SK-N-SH treated with all-trans-retinoic acid at 6 μM for 48 hours (cell line): ENCODE data around the gene ASIC4.

Experiments
- ATAC-seq: fragments of 200-7000 bp; cut with Tn5 transposase; 3 replicates; pipeline ENCODE4 v1.9.1; 2020; ENCODE audit warnings: mild to moderate bottlenecking, moderate library complexity
- ARNTL ChIP-seq: fragments of 450-650 bp; formaldehyde crosslinking; IDR thresholded peaks from 2 replicates; pipeline ENCODE4 v1.5.0; 2020; ENCODE audit warnings: low read depth, mild to moderate bottlenecking, moderate library complexity, borderline replicate concordance
- BACH2 ChIP-seq: fragments of 250-450 bp; sonication (Bioruptor Pico); IDR thresholded peaks from 2 replicates; pipeline ENCODE4 v1.9.0; 2021; ENCODE audit warnings: mild to moderate bottlenecking, borderline replicate concordance
- GLIS3 ChIP-seq: fragments of 250-450 bp; sonication (Bioruptor Pico); IDR thresholded peaks from 2 replicates; pipeline ENCODE4 v1.5.0; 2020; ENCODE audit warnings: mild to moderate bottlenecking, moderate library complexity
- OSR1 ChIP-seq: fragments of 250-450 bp; sonication (Bioruptor Pico); IDR thresholded peaks from 2 replicates; pipeline ENCODE4 v1.8.0; 2022; ENCODE audit warnings: moderate library complexity, mild to moderate bottlenecking, inconsistent platforms
- PPARA ChIP-seq: fragments of 250-450 bp; sonication (Bioruptor Pico); IDR thresholded peaks from 2 replicates; pipeline ENCODE4 v1.5.0; 2020; ENCODE audit warnings: mild to moderate bottlenecking, borderline replicate concordance
- RARB ChIP-seq: fragments of 250-450 bp; sonication (Bioruptor Pico); IDR thresholded peaks from 2 replicates; pipeline ENCODE4 v1.8.0; 2021; ENCODE audit warnings: mild to moderate bottlenecking, moderate library complexity
- SNAI2 ChIP-seq: fragments of 250-450 bp; sonication (Bioruptor Pico); IDR thresholded peaks from 2 replicates; pipeline ENCODE4 v1.5.0; 2020; ENCODE audit warnings: mild to moderate bottlenecking, moderate library complexity
- TCF4 ChIP-seq: fragments of 250-450 bp; sonication (Bioruptor Pico); IDR thresholded peaks from 2 replicates; pipeline ENCODE4 v1.8.0; 2021; ENCODE audit warnings: mild to moderate bottlenecking, moderate library complexity, borderline replicate concordance
- TOX ChIP-seq: fragments of 250-450 bp; sonication (Bioruptor Pico); IDR thresholded peaks from 2 replicates; pipeline ENCODE4 v1.8.0; 2021; ENCODE audit warnings: mild to moderate bottlenecking, moderate library complexity, borderline replicate concordance
- ZC3H10 ChIP-seq: fragments of 250-450 bp; sonication (Bioruptor Pico); IDR thresholded peaks from 2 replicates; pipeline ENCODE4 v1.5.1; 2021; ENCODE audit warnings: mild to moderate bottlenecking, moderate library complexity
- ZFP3 ChIP-seq: fragments of 250-450 bp; sonication (Bioruptor Pico); IDR thresholded peaks from 2 replicates; pipeline ENCODE4 v1.5.0; 2020; ENCODE audit warnings: mild to moderate bottlenecking, moderate library complexity
- ZFP30 ChIP-seq: fragments of 450-650 bp; formaldehyde crosslinking; IDR thresholded peaks from 2 replicates; pipeline ENCODE4 v1.5.0; 2022; ENCODE audit warnings: mild to moderate bottlenecking, moderate library complexity
- ZNF565 ChIP-seq: fragments of 450-650 bp; formaldehyde crosslinking; conservative IDR thresholded peaks from 2 replicates; pipeline ENCODE4 v1.5.0; 2020; ENCODE audit warnings: low read depth, mild to moderate bottlenecking, moderate library complexity
- ZNF70 ChIP-seq: fragments of 450-650 bp; formaldehyde crosslinking; IDR thresholded peaks from 2 replicates; pipeline ENCODE4 v1.5.0; 2020; ENCODE audit warnings: mild to moderate bottlenecking, moderate library complexity
- ZNF8 ChIP-seq: fragments of 450-650 bp; formaldehyde crosslinking; IDR thresholded peaks from 2 replicates; pipeline ENCODE4 v1.5.0; 2020; ENCODE audit warnings: mild to moderate bottlenecking, moderate library complexity
- TF ChIP-seq, protein P1 (sequence below): fragments of 250-450 bp; sonication (Bioruptor Pico); IDR thresholded peaks from 2 replicates; pipeline ENCODE4 v1.8.0; 2020; ENCODE audit warnings: mild to moderate bottlenecking, moderate library complexity, borderline replicate concordance
- TF ChIP-seq, protein P2 (sequence below): fragments of 250-450 bp; sonication (Bioruptor Pico); IDR thresholded peaks from 2 replicates; pipeline ENCODE4 v1.8.0; 2021; ENCODE audit warnings: low read depth, mild to moderate bottlenecking, moderate library complexity, borderline replicate concordance
- TF ChIP-seq, protein P3 (sequence below): fragments of 250-450 bp; sonication (Bioruptor Pico); IDR thresholded peaks from 2 replicates; pipeline ENCODE4 v1.5.1; 2020; ENCODE audit warnings: low read depth, mild to moderate bottlenecking, moderate library complexity
- TF ChIP-seq, protein P4 (sequence below): fragments of 250-450 bp; sonication (Bioruptor Pico); IDR thresholded peaks from 2 replicates; pipeline ENCODE4 v1.5.0; 2020; ENCODE audit warnings: mild to moderate bottlenecking, moderate library complexity
- TF ChIP-seq, protein P5 (sequence below): fragments of 250-450 bp; sonication (Bioruptor Pico); IDR thresholded peaks from 2 replicates; pipeline ENCODE4 v1.5.1; 2021; ENCODE audit warnings: mild to moderate bottlenecking, moderate library complexity

ASIC4 gene

DNA sequence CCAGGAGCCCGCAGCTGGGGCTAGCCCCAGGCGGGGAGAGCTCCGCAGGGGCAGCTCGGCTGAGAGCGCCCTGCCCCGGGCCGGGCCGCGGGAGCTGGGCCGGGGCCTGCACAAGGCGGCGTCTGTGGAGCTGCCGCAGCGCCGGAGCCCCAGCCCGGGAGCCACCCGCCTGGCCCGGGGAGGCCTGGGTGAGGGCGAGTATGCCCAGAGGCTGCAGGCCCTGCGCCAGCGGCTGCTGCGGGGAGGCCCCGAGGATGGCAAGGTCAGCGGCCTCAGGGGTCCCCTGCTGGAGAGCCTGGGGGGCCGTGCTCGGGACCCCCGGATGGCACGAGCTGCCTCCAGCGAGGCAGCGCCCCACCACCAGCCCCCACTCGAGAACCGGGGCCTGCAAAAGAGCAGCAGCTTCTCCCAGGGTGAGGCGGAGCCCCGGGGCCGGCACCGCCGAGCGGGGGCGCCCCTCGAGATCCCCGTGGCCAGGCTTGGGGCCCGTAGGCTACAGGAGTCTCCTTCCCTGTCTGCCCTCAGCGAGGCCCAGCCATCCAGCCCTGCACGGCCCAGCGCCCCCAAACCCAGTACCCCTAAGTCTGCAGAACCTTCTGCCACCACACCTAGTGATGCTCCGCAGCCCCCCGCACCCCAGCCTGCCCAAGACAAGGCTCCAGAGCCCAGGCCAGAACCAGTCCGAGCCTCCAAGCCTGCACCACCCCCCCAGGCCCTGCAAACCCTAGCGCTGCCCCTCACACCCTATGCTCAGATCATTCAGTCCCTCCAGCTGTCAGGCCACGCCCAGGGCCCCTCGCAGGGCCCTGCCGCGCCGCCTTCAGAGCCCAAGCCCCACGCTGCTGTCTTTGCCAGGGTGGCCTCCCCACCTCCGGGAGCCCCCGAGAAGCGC, 30.6 kb upstream of the ASIC4 start:
- TF ChIP-seq ZNF70 (CRISPR knock-in tag) (no peak), ZNF565 (no peak), ZFP3 (no peak), SNAI2 (no peak), ZFP30 (no peak), TOX (no peak), BACH2 (CRISPR knock-in tag) (no peak), OSR1 (no peak), RARB (CRISPR knock-in tag) (no peak), GLIS3 (no peak), ZC3H10 (CRISPR knock-in tag) (no peak), ARNTL (CRISPR knock-in tag) (no peak), PPARA (CRISPR knock-in tag) (no peak)
- TF ChIP-seq, protein P1, sequence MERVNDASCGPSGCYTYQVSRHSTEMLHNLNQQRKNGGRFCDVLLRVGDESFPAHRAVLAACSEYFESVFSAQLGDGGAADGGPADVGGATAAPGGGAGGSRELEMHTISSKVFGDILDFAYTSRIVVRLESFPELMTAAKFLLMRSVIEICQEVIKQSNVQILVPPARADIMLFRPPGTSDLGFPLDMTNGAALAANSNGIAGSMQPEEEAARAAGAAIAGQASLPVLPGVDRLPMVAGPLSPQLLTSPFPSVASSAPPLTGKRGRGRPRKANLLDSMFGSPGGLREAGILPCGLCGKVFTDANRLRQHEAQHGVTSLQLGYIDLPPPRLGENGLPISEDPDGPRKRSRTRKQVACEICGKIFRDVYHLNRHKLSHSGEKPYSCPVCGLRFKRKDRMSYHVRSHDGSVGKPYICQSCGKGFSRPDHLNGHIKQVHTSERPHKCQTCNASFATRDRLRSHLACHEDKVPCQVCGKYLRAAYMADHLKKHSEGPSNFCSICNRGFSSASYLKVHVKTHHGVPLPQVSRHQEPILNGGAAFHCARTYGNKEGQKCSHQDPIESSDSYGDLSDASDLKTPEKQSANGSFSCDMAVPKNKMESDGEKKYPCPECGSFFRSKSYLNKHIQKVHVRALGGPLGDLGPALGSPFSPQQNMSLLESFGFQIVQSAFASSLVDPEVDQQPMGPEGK (CRISPR knock-in tag), result no peak
- TF ChIP-seq, protein P2, sequence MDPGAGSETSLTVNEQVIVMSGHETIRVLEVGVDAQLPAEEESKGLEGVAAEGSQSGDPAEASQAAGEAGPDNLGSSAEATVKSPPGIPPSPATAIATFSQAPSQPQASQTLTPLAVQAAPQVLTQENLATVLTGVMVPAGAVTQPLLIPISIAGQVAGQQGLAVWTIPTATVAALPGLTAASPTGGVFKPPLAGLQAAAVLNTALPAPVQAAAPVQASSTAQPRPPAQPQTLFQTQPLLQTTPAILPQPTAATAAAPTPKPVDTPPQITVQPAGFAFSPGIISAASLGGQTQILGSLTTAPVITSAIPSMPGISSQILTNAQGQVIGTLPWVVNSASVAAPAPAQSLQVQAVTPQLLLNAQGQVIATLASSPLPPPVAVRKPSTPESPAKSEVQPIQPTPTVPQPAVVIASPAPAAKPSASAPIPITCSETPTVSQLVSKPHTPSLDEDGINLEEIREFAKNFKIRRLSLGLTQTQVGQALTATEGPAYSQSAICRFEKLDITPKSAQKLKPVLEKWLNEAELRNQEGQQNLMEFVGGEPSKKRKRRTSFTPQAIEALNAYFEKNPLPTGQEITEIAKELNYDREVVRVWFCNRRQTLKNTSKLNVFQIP (CRISPR knock-in tag), result no peak
- TF ChIP-seq, protein P3, sequence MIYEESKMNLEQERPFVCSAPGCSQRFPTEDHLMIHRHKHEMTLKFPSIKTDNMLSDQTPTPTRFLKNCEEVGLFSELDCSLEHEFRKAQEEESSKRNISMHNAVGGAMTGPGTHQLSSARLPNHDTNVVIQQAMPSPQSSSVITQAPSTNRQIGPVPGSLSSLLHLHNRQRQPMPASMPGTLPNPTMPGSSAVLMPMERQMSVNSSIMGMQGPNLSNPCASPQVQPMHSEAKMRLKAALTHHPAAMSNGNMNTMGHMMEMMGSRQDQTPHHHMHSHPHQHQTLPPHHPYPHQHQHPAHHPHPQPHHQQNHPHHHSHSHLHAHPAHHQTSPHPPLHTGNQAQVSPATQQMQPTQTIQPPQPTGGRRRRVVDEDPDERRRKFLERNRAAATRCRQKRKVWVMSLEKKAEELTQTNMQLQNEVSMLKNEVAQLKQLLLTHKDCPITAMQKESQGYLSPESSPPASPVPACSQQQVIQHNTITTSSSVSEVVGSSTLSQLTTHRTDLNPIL (CRISPR knock-in tag), result no peak
- TF ChIP-seq, protein P4, sequence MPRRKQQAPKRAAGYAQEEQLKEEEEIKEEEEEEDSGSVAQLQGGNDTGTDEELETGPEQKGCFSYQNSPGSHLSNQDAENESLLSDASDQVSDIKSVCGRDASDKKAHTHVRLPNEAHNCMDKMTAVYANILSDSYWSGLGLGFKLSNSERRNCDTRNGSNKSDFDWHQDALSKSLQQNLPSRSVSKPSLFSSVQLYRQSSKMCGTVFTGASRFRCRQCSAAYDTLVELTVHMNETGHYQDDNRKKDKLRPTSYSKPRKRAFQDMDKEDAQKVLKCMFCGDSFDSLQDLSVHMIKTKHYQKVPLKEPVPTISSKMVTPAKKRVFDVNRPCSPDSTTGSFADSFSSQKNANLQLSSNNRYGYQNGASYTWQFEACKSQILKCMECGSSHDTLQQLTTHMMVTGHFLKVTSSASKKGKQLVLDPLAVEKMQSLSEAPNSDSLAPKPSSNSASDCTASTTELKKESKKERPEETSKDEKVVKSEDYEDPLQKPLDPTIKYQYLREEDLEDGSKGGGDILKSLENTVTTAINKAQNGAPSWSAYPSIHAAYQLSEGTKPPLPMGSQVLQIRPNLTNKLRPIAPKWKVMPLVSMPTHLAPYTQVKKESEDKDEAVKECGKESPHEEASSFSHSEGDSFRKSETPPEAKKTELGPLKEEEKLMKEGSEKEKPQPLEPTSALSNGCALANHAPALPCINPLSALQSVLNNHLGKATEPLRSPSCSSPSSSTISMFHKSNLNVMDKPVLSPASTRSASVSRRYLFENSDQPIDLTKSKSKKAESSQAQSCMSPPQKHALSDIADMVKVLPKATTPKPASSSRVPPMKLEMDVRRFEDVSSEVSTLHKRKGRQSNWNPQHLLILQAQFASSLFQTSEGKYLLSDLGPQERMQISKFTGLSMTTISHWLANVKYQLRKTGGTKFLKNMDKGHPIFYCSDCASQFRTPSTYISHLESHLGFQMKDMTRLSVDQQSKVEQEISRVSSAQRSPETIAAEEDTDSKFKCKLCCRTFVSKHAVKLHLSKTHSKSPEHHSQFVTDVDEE (CRISPR knock-in tag), result no peak
- TF ChIP-seq, protein P5, sequence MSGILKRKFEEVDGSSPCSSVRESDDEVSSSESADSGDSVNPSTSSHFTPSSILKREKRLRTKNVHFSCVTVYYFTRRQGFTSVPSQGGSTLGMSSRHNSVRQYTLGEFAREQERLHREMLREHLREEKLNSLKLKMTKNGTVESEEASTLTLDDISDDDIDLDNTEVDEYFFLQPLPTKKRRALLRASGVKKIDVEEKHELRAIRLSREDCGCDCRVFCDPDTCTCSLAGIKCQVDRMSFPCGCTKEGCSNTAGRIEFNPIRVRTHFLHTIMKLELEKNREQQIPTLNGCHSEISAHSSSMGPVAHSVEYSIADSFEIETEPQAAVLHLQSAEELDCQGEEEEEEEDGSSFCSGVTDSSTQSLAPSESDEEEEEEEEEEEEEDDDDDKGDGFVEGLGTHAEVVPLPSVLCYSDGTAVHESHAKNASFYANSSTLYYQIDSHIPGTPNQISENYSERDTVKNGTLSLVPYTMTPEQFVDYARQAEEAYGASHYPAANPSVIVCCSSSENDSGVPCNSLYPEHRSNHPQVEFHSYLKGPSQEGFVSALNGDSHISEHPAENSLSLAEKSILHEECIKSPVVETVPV (CRISPR knock-in tag), result no peak
- no peak for ATAC-seq

DNA sequence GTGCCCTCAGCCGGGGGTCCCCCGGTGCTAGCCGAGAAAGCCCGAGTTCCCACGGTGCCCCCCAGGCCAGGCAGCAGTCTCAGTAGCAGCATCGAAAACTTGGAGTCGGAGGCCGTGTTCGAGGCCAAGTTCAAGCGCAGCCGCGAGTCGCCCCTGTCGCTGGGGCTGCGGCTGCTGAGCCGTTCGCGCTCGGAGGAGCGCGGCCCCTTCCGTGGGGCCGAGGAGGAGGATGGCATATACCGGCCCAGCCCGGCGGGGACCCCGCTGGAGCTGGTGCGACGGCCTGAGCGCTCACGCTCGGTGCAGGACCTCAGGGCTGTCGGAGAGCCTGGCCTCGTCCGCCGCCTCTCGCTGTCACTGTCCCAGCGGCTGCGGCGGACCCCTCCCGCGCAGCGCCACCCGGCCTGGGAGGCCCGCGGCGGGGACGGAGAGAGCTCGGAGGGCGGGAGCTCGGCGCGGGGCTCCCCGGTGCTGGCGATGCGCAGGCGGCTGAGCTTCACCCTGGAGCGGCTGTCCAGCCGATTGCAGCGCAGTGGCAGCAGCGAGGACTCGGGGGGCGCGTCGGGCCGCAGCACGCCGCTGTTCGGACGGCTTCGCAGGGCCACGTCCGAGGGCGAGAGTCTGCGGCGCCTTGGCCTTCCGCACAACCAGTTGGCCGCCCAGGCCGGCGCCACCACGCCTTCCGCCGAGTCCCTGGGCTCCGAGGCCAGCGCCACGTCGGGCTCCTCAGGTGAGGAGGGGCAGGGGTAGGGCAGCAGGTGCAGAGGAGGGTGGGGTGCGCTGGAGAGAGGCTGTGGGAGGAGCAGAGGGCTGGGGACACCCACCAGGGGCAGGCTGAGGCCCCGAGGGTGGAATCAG, 29.7 kb upstream of the ASIC4 start:
- TF ChIP-seq, protein P1 (CRISPR knock-in tag), result no peak
- TF ChIP-seq SNAI2, result no peak
- no peak for TF ChIP-seq TCF4 (CRISPR knock-in tag)
- TF ChIP-seq PPARA (CRISPR knock-in tag), result no peak
- TF ChIP-seq ARNTL (CRISPR knock-in tag), result no peak
- TF ChIP-seq ZFP3, result no peak
- TF ChIP-seq BACH2 (CRISPR knock-in tag), result no peak
- TF ChIP-seq GLIS3, result no peak
- TF ChIP-seq, protein P5 (CRISPR knock-in tag), result no peak
- TF ChIP-seq ZNF8 (CRISPR knock-in tag), result no peak
- ATAC-seq, result no peak
